Skin epidermis (tissue), 12 donors: Measurements from ENCODE around the gene SPCS2.

Experiments used
- H3K27ac ChIP-seq, 21 experiments: fragments of 200-600 bp; sonication (generic) in 11 of 21; one replicate each; pipeline ENCODE4 v1.5.0; 2020; ENCODE audit warnings: mild to moderate bottlenecking in 3 of 21, inconsistent platforms in 2 of 21, moderate library complexity in 2 of 21
- H3K4me3 ChIP-seq, 7 experiments: fragments of 200-600 bp; sonication (generic) in 2 of 7; one replicate each; pipeline ENCODE4 v1.5.0; 2020; ENCODE audit warnings: inconsistent platforms in 2 of 7, mild to moderate bottlenecking in 2 of 7, moderate library complexity in 1 of 7

SPCS2 gene

DNA sequence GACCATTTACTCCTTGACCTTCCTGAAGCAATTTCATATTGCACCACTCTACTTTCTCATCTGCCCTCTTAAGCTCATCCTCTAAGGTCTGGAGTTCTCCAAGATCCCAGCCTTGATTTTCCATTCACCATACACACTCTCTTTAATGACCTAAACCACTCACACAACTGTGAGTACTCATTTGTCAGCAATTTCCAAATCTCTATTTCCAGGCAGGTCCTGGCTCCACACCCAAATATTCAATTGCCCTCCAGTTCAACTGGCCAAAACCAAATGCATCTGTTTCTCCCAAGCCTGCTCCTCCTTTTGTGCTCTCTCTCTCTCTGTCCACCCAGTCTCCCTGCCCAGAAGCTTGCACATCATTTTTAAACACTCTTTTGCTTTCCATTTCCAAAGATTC is 79.3 kb downstream of the SPCS2 start:
- H3K27ac ChIP-seq, result no peak overlapping the region
- no peak overlapping the region for H3K4me3 ChIP-seq
